ENCODE data around the gene APLP1.
"Not testable (repeated sequence)": the region's sequence is repeated elsewhere in the genome, so short reads cannot be mapped to it uniquely, and the experiment has no call there.

GRCh38 chr19:35891819-35892218, 23.4 kb downstream of the APLP1 start:
- TF ChIP-seq GABPA (IDR thresholded peaks at IDR 0.05; ENCODE audit: low read depth); CTCF (IDR thresholded peaks at IDR 0.05; ENCODE audit: insufficient read depth, low read length); POLR2AphosphoS5 (IDR thresholded peaks at IDR 0.05; ENCODE audit: low read depth); SPI1 (IDR thresholded peaks at IDR 0.05; ENCODE audit: borderline replicate concordance, low read depth): not testable (repeated sequence)

Measured in HL-60 (cell line).